Smooth muscle cell (in vitro differentiated cells): ENCODE results near the gene UACA. TPM values are rescaled to one million over a fixed set of nuclear protein-coding genes. Genes with fewer than 3 reads are reported as not detected.
"Not testable (repeated sequence)": the region's sequence is repeated elsewhere in the genome, so short reads cannot be mapped to it uniquely, and the experiment has no call there.

Experiments used
- DNase-seq: peaks from one replicate; lab custom pipeline; 2025; ENCODE audit not compliant: unreplicated experiment; lab: John Stamatoyannopoulos, UW
- H2AFZ ChIP-seq: fragments of 200-600 bp; sonication (generic); 2 replicates; pipeline ENCODE4 v1.6.0; 2016; ENCODE audit warnings: antibody characterized with exemption, low read depth, mild to moderate bottlenecking
- H3F3A ChIP-seq: fragments of 200-600 bp; sonication (generic); 2 replicates; pipeline ENCODE4 v1.6.0; 2017; ENCODE audit warnings: antibody characterized with exemption, low read depth
- H3K27ac ChIP-seq: fragments of 200-600 bp; sonication (generic); 2 replicates; pipeline ENCODE4 v1.5.1; 2016; ENCODE audit warnings: low read depth, mild to moderate bottlenecking
- H3K27me3 ChIP-seq: fragments of 200-600 bp; sonication (generic); 2 replicates; pipeline ENCODE4 v1.6.1; 2016; ENCODE audit warnings: low read depth, mild to moderate bottlenecking
- H3K36me3 ChIP-seq: fragments of 200-600 bp; sonication (generic); 2 replicates; pipeline ENCODE4 v1.5.1; 2016; ENCODE audit warnings: low read depth
- H3K4me1 ChIP-seq: fragments of 200-600 bp; sonication (generic); 2 replicates; pipeline ENCODE4 v1.5.1; 2016; ENCODE audit warnings: low read depth
- H3K4me2 ChIP-seq: fragments of 200-600 bp; sonication (generic); 2 replicates; pipeline ENCODE4 v1.6.0; 2016; ENCODE audit warnings: mild to moderate bottlenecking
- H3K4me3 ChIP-seq: fragments of 200-600 bp; sonication (generic); 2 replicates; pipeline ENCODE4 v1.5.1; 2016; ENCODE audit warnings: mild to moderate bottlenecking
- H3K79me2 ChIP-seq: fragments of 200-600 bp; sonication (generic); 2 replicates; pipeline ENCODE4 v1.6.0; 2016; ENCODE audit warnings: low read depth, mild to moderate bottlenecking
- H3K9ac ChIP-seq: fragments of 200-600 bp; sonication (generic); 2 replicates; pipeline ENCODE4 v1.6.0; 2016; ENCODE audit warnings: low read depth
- H3K9me3 ChIP-seq: fragments of 200-600 bp; sonication (generic); replicated peaks from 2 replicates; pipeline ENCODE4 v1.5.1; 2016; ENCODE audit warnings: low read depth
- H4K20me1 ChIP-seq: fragments of 200-600 bp; sonication (generic); 2 replicates; pipeline ENCODE4 v1.6.0; 2016; ENCODE audit warnings: low read depth
- CTCF ChIP-seq: fragments of 200-600 bp; sonication (generic); IDR thresholded peaks from 2 replicates; pipeline ENCODE4 v1.5.1; 2017; ENCODE audit warnings: borderline replicate concordance, mild to moderate bottlenecking, antibody characterized with exemption; ENCODE audit not compliant: insufficient read depth, poor library complexity, severe bottlenecking
- WGBS: methylation state at CpG from one replicate; pipeline ENCODE4 v1.1.7; 2016; ENCODE audit warnings: low lambda C conversion rate; 5-methylcytosine and 5-hydroxymethylcytosine counted together
- polyA plus RNA-seq: library from polyadenylated mRNA; unstranded; fragments of >200 nt; fragmentation: Nextera tagmentation; extraction: Ambion mirVana; gene quantifications from 2 replicates; pipeline ENCODE4 v1.2.1, GENCODE V29; 2016
- total RNA-seq: library from RNA; depleted of rRNA; stranded (reverse); fragments of >200 nt; gene quantifications from 2 replicates; pipeline ENCODE4 v1.2.3, GENCODE V29; 2014

Gene UACA
- total and polyA plus RNA-seq, 2 experiments from 2014 or later, result 109 to 153 TPM

DNA sequence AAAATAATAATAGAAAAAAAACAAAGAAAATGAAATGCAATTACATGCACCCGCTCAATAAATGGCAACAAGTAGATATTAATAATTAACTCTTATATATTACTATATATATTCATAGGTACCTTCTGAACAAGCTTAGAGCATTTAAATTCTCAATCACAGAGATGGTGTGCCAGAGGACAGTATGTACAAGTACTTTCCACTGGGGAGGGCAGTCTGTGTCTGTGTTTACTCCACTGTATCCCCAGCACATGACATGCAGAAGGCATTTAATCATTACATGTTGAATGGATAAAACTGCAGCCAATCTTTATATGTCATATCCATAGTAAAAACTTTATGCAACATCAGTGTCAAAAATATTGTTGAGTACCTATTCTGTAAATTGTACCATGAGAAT lies 97.8 kb downstream of the UACA start:
- Histone ChIP-seq H3K4me2 (no peak overlapping the region), H2AFZ (no peak overlapping the region), H4K20me1 (peaks cover 15% of the 10 kb centered on the region), H3K27me3 (no peaks in the 10 kb centered on the region), H3K79me2 (peaks cover 10% of the 10 kb centered on the region), H3K4me3 (no peak overlapping the region), H3K36me3 (peaks cover 21% of the 10 kb centered on the region), H3K9me3 (no peaks in the 10 kb centered on the region), H3K4me1 (no peaks in the 10 kb centered on the region), H3K9ac (no peak overlapping the region), H3F3A (peaks cover 5% of the 10 kb centered on the region), H3K27ac (no peak overlapping the region)
- no peak for TF ChIP-seq CTCF
- WGBS, result 91% methylated on average over 1 of the region's 1 CpG
- DNase-seq, result no peak

DNA sequence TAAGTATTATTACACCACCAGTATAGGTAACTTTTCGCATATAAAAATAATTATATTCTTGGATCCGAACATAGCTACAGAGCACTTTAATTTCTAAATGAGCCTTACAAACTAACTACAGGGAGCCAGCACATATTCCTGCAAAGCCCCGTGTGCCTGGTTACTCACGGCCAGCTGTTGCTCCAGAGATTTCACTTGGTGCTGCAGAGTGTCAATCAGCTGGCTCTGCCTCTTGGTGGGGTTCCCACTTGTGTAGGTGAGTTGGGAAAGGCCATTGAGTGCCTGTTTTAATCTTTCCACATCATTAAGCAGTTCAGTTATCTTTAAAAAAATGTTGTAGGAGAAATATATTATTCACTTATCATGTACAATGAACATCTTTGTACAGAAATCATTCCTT lies 98.9 kb downstream of the UACA start:
- no peak for TF ChIP-seq CTCF
- no peak overlapping the region for H3K27ac ChIP-seq
- H3K9me3 ChIP-seq, result no peaks in the 10 kb centered on the region
- peaks cover 8% of the 10 kb centered on the region for H3F3A ChIP-seq
- no peak overlapping the region for H3K4me2 ChIP-seq
- no peak overlapping the region for H3K9ac ChIP-seq
- H3K4me3 ChIP-seq, result no peak overlapping the region
- WGBS, result 97% methylated on average over 4 of the region's 4 CpGs
- H3K36me3 ChIP-seq, result peaks cover 24% of the 10 kb centered on the region
- no peaks in the 10 kb centered on the region for H3K4me1 ChIP-seq
- peaks cover 24% of the 10 kb centered on the region for H4K20me1 ChIP-seq
- no peaks in the 10 kb centered on the region for H3K27me3 ChIP-seq
- no peak for DNase-seq
- no peak overlapping the region for H2AFZ ChIP-seq
- H3K79me2 ChIP-seq, result peaks cover 10% of the 10 kb centered on the region

GRCh38 chr15:70663069-70663468 lies 100.3 kb downstream of the UACA start:
- not testable (repeated sequence) for H2AFZ ChIP-seq, H3K9ac ChIP-seq, H3K27me3 ChIP-seq, H3K4me3 ChIP-seq, H3K4me2 ChIP-seq, H3F3A ChIP-seq, H3K4me1 ChIP-seq, H3K27ac ChIP-seq, DNase-seq, H3K9me3 ChIP-seq
- H3K79me2 ChIP-seq, result peaks cover 17% of the 10 kb centered on the region
- WGBS, result 95% methylated on average over 3 of the region's 3 CpGs
- peaks cover 23% of the 10 kb centered on the region for H3K36me3 ChIP-seq
- H4K20me1 ChIP-seq, result peaks cover 38% of the 10 kb centered on the region

DNA sequence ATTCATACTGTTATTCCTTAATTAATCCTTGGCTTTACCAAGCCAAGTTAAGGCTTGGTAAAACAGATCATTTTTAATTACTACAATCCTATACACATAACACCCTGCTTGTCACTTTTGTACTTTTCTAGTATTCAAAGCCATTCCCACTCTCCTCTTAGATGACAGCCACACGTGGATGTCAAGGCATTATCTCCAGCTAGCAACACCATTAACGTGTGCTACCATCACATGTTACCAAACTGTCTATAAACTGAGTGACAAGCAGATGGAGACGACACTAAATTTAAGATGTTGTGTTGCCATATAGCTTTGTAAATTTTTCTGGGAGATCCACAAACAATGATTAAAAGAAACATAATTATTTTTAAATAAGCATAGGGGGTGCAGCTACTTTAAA lies 103.7 kb downstream of the UACA start:
- WGBS, result 91% methylated on average over 3 of the region's 3 CpGs

More for the DNA sequence above, 103.7 kb downstream of the UACA start:
- Histone ChIP-seq H3K9me3 (no peaks in the 10 kb centered on the region), H3K4me1 (no peaks in the 10 kb centered on the region), H3K79me2 (peaks cover 13% of the 10 kb centered on the region), H4K20me1 (peaks cover 52% of the 10 kb centered on the region), H3K4me2 (no peak overlapping the region), H2AFZ (no peak overlapping the region), H3K9ac (no peak overlapping the region), H3K27ac (no peak overlapping the region), H3K4me3 (no peak overlapping the region), H3K36me3 (peaks cover 37% of the 10 kb centered on the region), H3F3A (peaks cover 3% of the 10 kb centered on the region), H3K27me3 (no peaks in the 10 kb centered on the region)
- no peak for DNase-seq
- no peak for TF ChIP-seq CTCF
